Germinal center (tissue), 1 donor: ENCODE measurements around the gene RAB29.
A peak's percentile ranks its signal among the peaks of the same experiment; 100 is the strongest.
"Not testable (repeated sequence)": the region's sequence is repeated elsewhere in the genome, so short reads cannot be mapped to it uniquely, and the experiment has no call there.

Experiments used
- DNase-seq: peaks from one replicate; pipeline ENCODE4 v3.0.0; 2012; ENCODE audit warnings: mixed read lengths, low spot score

Gene RAB29

DNA sequence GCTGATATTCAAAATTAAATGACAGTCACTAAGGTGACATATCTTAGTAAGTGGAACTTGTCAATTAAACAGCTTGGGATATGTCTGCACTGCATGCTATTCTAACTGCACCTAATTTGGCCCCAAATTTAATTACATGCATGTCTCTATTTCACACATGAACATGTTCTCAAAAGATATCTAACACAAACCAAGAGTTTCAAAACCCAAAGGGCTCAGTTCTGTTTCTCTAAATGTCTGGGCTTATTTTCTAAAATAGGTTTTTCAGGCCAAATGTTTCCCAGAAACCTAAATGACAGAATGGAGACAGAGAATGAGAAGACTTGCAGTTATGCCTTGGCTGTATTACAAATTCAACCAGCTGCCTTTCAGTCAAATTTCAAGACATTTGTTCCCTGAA is 11.3 kb downstream of the RAB29 start:
- no peak for DNase-seq

DNA sequence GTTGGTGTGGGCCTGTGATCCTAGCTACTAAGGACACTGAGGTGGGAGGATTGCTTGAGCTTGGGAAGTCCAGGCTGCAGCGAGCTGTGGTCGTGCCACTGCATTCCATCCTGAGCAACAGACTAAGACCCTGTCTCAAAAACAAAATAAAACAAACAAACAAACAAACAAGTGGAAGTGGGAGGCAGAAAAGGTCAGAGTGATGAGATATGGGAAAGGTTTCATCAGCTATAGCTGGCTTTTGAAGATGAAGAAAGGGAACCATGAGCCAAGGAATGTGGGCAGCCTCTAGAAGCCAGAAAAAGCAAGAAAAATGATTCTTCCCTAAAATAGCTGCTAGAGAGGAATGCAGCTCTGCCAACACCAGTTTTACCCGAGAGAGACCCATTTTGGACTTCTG is 14.7 kb downstream of the RAB29 start:
- DNase-seq: no peak

DNA sequence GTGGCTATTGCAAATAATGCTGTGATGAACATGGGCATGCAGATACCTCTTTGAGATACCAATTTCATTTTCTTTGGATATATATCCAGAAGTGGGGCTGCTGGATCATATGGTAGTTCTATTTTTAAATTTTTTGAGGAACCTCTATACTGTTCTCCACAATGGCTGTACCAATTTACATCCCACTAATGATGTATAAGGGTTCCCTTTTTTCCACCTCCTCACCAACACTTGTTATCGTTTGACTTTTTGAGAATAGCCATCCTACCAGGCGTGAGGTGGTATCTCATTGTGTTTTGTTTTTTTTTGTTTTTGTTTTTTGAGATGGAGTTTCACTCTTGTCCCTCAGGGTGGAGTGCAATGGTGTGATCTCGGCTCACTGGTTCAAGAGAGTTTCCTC is 18.7 kb downstream of the RAB29 start:
- DNase-seq: no peak

DNA sequence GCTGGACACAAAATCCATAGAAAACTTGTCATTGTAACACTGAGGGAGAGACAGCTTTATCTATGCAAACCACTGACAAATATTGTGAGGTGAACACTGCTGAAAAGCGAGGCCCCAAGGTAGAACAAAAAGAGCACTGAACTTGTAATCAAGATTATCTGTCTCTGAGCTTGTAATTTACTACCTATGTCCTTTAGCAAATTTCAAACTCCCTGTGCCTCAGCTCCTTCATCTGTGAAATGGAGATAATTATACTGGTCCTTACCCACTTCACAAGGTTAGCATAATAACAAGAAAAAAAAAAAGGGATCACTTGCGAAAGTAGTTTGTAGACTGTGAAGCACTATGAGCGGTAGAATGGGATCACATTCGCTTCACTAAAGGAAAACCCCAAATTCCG is 20.4 kb downstream of the RAB29 start:
- DNase-seq: no peak

DNA sequence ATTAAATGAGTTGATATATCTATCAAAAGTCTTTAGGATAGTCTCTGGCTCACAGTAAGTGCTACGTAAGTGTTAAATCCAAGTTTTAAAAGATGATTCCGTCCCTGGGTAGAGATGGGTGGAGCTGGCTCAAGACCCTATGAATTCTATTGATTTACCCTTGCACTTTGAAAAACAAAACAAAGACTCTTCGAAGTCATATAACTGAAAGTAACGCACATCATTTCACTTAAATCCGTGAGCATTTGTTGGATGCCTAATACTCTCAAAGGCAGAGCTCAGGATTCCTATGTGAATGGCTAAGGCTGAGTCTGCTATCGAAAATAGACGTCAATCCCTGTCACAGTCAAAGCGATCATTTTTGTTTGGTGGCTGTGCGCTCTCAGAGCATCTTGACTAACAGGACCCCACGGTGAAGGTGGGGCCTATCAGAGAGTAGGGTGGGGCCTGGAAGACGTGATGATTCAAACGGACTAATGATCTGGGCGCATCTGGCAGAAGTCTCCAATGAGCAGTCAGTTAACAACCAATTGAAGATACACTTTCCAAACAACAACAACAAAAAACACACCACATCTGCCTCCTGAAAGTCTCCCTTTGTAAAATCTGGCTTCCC is 24.1 kb downstream of the RAB29 start:
- no peak for DNase-seq

DNA sequence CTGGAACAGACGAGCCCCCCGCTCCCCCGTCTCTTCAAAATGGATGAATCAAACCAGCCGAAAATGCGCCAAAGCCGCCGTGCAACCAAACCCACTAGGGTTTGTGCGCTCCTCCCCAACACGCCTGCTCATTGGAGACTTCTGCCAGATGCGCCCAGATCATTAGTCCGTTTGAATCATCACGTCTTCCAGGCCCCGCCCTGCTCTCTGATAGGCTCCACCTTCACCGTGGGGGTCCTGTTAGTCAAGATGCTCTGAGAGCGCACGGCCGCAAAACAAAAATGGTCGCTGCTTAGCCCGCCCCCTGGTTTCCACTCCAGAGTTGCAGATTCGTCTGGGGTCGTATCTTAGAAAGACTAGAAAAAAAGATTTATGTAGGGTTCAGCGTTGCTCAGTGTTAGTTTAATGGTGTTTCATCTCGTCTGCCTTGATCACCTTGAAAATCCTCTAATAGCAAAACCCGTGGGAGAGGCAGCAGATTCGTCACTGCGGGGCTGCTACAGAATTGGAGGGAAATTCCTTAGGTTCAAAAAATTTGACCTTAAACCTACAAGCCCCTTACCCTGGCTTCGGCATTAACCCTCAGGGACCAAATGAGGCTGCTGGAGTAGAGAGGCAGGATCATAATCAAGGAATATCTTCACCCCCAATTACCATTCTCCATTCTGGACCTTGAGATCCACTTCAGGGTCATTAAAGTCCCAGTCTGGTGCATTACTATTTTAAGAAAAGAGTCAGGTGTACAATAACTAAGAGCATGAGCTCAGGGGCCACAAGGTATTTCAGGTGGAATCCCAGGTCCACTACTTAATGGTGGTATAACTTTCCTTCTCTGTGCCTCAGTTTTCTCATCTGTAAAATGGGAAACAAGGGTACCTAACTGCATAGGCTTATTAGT is 24.9 kb downstream of the RAB29 start, which contains the start of gene NUCKS1:
TSS of gene NUCKS1 (minus strand) at position 45 of the 898 bp plus-strand sequence. CDS start 209 bp downstream, outside the sequence.
- peak; percentile 92 for DNase-seq

DNA sequence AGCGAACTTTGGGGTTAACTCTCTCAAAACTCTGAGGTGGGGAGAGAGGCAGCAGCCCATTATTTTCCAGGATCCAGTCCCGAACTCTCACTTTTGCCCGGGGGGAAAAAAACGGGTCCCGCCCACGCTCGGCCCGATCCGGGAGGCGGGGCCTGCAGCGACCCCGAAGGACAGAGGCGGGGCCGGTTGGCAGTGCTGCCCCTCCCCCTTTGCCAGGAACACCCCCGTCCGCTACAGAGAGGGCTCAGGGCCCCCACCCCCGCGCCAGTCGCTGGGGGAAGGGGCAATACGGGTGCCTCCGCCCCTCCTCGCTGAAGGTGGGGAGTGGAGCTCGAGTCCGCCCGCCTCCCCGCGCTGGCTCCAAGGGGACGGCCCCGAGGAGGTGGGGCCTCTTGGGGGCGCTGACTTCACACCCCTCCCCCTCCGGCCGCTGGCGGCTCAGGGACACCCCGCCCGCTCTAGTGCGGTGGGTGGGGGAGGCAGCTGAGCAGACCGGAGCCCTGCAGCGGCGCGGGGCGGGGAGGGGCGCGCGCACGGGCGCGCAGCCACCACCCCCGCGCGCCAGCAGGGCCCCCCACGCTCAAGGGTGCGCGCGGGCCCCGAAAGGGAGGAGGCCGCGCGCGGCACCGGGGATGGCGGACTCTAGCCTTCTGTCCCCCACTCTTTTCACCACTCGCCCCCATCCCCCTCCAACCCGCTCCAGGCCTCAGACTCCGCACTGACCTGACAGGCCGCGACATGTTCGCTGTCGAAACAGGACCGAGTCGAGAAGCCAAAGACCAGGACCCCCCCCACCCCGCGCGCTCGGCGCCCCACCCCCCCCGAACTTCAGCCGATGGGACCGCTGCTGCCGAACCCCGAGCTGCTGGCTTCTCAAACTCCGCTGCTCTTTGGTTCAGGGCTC is 25.8 kb downstream of the RAB29 start:
- DNase-seq: peak; percentile 96

DNA sequence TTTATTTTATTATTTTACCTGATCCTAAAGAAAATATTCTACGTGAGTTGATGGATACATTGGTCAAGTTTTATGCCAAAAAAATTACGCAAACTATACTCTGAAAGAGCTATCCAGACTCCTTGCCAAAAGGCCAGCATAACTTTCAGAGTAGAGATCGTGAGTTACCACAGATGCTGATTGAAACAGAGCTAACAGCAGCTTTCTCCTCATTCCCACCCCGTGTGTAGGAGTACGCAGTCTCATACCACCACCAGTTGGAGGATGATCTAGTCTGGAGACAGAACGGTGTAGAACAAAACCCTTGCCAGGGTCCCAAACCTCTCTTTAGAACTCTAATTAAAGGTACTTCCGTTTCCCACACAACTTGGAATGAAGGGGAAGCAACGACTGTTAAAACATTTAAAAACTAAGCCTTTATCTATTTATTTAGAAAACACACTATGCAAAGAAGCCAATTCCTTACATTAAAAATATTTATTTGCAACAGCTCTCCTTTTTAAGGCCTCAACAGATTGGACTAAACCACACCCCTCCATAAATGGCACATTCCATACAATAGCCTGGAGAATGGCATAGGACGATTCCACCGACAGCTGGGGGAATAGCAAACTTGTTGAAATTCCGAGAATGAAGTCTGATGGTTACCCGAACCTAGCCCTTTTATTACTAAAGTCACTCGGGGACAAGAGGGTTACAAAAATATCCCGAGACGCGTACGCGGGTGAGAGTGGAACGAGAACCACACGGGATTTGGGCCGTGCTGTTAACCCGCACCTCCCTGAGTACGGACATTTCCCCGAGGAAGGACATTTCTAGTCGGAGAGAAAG is 26.7 kb downstream of the RAB29 start:
- DNase-seq: no peak

DNA sequence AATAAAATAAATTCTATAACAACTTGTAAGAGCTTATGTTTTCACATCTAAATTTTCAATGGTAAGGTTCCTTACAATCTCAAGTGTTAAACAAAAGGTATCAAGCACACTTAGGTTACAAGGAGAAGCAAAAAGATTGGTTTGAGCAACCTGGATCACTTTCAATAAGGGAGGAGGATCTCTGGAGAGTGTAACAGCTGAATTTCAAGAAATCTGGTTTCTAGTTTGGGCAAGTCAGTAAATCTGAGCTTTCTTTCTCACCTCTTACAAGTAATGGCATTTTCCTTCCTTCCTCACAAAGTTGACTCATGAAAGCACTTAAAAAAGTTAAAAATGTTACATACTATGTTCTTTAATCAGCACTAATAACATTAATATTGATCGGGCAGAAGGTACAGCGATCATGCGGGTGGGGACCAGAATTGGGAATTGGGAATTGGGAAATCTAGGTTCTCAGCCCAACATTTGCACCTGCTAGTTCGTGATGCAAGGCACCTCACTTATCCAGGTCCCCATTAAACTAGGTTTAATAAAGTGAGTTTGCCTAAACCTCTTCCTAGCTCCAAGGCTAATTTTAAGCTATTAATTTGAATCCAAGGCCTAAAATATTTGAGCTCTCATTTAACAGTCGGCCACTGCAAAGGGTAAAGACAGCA is 28.4 kb downstream of the RAB29 start:
- DNase-seq: no peak

DNA sequence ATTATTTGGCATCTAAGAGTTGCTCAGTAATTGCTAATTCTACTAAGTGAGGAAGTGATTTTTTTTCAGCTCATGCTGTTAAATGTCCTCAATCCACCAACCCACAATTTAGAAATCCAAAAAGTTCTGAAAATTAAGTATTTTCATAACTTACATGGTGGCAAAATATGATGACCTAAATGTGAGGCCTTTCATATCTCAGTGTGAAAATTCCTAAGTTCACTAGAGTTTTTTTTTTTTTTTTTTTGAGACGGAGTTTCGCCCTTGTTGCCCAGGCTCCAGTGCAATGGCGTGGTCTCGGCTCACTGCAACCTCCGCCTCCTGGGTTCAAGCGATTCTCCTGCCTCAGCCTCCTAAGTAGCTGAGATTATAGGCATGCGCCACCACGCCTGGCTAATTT is 30.9 kb downstream of the RAB29 start:
- no peak for DNase-seq

DNA sequence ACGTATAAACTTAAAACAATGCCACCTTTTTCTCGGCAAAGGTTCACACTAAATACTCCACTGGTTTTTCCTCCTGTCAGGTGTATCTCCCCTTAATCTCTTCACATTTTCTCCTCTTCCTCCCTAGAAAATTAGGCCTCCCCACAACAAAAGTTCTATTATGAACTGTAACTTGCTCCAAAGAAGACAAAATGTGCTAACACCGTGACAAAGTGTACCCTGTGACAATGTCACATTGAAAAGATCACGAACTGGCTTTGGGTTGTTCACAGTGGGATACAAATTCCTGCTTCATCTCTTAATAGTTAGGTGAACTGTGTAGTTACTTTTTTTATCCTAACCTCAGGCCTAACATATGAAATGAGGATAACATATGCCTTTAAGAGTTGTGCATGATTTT is 31.3 kb downstream of the RAB29 start:
- DNase-seq: no peak

DNA sequence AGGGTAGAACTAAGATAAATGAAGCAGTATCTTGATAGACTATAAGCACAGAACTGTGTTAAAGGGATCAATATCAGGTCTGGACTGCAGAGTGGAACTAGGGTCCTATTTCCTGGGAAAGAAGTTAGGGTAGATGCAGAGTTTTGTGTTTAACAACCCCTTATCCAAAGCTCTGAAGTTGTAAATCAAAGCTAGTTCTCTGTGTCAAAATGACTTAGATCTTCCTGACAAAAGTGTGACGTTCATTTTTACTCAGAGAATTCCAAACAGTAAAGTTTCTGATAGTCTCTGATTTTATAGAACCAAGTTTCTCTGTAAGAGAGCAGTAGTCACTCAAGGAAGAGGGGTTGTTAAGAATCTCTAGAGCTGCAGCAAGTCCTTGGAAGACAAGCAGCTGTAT is 33.6 kb downstream of the RAB29 start:
- no peak for DNase-seq

DNA sequence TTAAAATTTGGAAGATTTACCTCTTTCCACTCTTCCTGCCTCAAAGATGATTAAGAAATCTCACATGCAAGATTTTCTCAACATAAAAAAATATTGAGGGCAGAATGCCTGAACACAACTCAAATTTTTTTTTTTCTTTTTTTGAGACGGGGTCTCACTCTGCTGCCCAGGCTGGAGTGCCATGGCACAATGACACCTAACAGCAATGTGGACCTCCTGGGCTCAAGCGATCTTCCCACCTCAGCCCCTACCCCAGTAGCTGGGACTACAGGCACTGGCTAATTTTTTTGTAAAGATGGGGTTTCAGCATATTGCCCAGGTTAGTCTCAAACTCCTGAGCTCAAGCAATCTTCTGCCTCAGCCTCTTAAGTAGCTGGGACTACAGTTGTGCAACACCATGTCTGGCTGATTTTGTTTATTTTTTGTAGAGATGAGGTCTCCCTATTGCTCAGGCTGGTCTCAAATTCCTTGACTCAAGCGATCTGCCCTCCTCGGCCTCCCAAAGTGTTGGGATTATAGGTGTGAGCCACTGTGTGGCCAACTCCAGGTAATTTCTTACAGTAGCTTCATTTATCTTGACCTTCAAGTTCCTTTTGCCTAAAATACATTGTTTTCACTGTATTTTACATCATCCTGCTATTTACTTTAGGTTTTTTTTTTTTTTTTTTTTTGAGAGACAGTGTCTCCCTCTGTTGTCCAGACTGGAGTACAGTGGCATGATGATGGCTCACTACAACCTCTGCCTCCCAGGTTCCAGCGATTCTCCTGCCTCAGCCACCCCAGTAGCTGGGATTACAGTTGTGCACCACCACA is 35.7 kb downstream of the RAB29 start:
- DNase-seq: no peak

DNA sequence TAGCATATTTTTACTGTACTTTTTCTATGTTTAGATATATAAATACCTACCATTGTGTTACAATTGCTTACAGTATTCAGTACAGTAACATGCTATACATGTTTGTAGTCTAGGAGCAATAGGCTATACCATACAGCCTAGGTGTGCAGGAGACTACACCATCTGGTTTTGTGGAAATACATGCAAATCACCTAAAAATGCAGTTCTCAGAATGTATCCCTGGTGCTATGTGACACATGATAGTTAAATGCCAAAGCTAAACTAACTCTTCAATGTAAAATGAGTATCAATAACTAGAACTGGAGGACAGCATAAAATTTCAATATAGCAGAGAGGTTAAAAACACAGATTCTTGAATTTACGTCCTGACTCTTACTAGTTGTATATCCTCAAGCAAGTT is 40.1 kb downstream of the RAB29 start:
- DNase-seq: no peak

DNA sequence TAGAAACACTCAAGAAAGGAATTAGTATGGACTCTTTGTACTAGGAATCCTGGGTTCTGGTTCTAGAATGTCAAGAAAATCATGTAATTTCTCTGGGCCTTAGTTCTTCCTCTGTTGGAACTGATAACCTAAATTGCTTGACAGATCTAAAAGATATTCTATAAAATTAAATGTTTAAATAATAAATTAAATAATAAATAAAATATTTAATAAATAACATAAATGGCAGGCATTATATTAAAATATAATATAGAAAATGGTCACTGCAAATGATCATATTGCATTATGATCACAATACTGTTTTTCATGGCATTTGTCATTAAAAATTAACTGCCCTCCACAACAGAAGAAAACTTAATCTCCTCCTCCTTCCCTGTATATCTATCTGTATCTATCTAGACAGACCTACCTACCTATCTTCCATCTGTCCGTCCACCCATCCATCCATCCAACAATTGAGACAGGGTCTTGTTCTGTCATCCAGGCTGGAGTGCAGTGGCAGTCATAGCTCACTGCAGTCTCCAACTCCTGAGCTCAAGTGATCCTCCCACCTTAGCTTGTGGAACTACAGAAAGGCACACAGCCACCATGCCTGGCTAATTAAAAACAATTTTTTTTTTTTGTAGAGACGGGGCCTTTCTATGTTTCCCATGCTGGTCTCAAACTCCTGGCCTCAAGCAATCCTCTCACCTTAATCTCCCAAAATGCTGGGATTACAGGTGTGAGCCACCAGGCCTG is 41.7 kb downstream of the RAB29 start:
- no peak for DNase-seq

DNA sequence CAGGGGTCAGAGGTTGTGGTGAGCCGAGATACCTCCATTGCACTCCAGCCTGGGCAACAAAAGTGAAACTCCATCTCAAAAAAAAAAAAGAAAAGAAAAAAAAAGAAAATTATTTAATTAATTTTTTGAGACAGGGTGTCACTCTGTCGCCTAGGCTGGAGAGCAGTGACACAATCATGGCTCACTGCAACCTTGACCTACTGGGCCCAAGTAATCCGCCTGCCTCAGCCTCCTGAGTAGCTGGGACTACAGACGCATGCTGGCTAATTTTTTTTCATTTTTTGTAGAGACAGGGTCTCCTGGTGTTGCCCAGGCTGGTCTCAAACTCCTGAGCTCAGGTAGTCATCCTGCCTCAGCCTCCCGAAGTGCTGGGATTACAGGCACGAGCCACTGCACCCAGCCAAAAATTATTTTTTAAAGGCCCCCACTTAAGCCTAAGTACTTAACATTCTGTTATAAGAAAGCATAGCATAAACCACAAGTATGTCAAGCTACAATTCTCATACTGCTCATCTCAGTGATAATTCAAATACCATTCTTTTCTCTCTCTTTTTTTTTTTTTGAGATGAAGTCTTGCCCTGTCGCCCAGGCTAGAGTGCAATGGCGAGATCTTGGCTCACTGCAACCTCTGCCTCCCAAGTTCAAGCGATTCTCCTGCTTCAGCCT is 45.2 kb downstream of the RAB29 start:
- no peak for DNase-seq

DNA sequence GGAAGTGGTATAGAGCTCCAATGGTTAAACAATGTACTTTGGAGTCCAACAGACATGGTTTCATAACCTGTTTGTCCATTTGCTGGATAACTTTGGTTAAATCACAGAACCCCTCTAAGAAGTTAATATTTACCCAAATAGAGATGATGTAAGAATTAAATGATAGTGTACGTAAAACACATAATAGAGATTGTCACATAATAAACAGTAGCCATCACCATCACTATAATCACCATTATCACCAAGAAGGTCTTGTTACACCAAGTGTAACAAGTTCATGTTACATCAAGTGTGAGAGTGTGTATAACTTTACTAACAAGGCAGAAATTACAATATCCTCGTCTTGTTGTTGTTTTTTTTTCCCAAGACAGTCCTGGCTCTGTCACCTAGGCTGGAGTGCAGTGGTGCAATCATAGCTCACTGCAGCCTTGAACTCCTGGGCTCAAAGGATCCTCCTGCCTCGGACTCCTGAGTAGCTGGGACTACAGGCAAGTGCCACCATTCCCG is 48.6 kb downstream of the RAB29 start:
- DNase-seq: no peak

DNA sequence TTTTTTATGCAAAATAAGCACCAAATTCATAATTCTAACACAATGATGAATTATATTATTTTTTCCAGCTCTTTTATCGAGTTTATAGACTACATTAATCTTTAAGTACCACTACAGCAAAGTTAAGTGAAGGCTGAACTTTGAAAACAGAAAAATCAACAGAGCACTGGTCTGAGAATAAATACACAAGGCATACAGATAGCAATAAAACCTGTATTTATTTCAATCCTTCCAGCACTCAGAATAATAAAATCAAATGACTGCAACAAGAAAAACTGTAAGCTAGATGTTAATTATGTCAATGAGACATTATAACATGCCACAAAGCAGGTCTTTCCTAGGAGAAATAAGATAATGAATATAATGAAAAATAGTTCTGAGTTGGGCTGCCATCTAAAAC is 49.8 kb downstream of the RAB29 start:
- DNase-seq: no peak

DNA sequence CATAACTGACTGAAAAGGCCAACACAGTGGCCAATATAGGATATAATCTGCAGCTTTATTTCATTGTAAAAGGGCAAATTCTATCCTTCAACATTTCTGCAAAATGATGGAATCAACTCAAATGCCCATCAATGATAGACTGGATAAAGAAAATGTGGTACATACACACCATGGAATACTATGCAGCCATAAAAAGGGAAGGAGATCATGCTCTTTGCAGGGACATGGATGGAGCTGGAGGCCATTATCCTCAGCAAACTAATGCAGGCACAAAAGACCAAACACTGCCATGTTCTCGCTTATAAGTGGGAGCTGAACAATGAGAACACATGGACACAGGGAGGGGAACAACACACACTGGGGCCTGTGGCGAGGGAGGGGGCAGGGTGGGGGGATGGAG is 54.5 kb downstream of the RAB29 start:
- not testable (repeated sequence) for DNase-seq
